ENCODE measurements around the gene ZDHHC4. TPM values are rescaled to one million over a fixed set of nuclear protein-coding genes. Genes with fewer than 3 reads are reported as not detected.
A peak's percentile ranks its signal among the peaks of the same experiment; 100 is the strongest.

The ZDHHC4 gene
- 10 to 100 TPM; 13.6 to 26.1 TPM for polyA plus RNA-seq

DNA sequence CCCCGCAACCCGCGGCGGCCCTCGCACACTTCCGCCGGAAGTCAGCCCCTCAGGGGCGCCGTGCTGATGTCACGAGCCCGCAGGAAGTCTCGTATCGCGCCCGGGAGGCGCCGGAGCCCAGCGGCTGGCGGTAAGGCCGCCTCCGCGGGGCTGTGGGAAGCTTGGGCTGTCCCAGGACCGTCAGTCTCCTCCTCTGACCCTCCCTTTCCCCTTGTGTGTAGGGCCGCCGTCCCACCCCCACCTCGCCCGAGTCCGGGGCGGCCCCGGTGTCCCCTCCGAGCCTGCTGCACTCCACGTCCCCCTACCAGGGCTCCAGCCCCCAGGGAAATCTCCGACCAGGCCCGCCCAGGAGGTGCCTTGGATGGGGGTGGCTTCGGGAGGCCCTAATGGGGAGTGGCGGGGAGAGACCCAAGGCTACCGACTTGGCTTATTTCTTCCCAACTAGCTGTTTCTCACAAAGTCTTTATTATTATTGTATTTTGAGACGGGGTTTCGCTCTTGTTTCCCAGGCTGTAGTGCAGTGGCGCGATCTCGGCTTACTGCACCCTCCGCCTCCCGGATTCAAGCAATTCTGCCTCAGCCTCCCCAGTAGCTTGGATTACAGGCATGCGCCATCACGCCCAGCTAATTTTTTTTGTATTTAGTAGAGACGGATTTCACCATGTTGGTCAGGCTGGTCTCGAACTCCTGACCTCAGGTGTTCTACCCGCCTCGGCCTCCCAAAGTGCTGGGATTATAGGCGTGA lies at the start of gene ZDHHC4:
ZDHHC4 (plus strand) TSS at position 86 of the 745 bp plus-strand sequence. CDS start 3,108 bp downstream, outside the sequence.
- H3K9me3 ChIP-seq (ENCODE audit: control insufficient read depth in 2 of 2, insufficient read depth in 1 of 2, low read depth in 1 of 2, low read length in 1 of 2): no peaks in the 10 kb centered on the region
- peaks cover 6 to 8% of the 10 kb centered on the region in 2 donors for H3K36me3 ChIP-seq (ENCODE audit: control insufficient read depth in 2 of 2, insufficient read depth in 2 of 2, low read length in 1 of 2)
- peak within 1 kb of the TSS; percentile 88 to 90 for H3K4me3 ChIP-seq (ENCODE audit: low read depth in 1 of 2, low read length in 2 of 2)
- 11 to 12% methylated on average over 51 of the region's 51 CpGs for WGBS, 2 donors
- H3K27me3 ChIP-seq (ENCODE audit: control insufficient read depth in 1 of 2, insufficient read depth in 2 of 2, low read length in 2 of 2): no peaks in the 10 kb centered on the region
- peaks cover 0 to 7% of the 10 kb centered on the region in 2 donors for H3K4me1 ChIP-seq (ENCODE audit: control insufficient read depth in 2 of 2, insufficient read depth in 2 of 2, low read length in 1 of 2)
- peak within 1 kb of the TSS; percentile 97 to 99 for H3K27ac ChIP-seq (ENCODE audit: low read depth in 2 of 2, low read length in 1 of 2)

DNA sequence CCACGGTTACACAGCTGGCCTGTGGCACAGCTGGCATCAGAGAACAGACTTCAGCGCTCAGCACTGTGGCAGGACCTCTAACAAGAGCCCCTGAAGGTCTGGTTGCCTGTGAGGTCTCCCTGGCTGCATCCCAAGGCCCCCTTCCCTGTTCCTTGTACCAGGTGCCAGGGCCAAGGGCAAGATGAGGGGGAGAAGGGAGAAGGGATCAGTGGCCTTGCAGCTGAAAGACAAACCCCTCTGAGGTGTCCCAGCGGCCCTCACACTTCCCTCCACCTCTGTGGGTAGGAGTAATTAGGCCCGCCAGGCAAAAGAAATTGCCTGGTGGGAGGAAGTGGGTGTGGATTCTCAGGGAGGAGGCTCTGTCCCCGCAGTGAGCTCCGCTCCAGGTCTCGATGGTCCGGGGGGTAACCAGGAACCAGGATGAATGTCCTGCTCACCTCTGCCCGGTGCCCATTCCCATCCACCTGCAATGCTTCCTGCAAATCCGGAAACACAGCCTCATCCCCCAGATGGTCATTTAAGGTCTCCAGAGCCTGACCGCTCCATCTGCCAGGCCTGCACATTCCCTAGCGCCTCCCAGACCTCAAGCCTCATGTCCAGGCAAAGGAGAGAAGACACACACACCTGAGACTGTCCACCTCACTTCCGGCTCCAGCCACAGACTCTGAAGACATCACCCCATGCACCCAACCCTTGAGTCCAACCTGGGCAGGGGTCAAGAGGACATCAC lies 48.7 kb upstream of the ZDHHC4 start:
- Histone ChIP-seq H3K4me1 (ENCODE audit: control insufficient read depth in 2 of 2, insufficient read depth in 2 of 2, low read length in 1 of 2) (peaks cover 0 to 14% of the 10 kb centered on the region in 2 donors), H3K4me3 (ENCODE audit: low read depth in 1 of 2, low read length in 2 of 2) (no peak overlapping the region), H3K9me3 (ENCODE audit: control insufficient read depth in 2 of 2, insufficient read depth in 1 of 2, low read depth in 1 of 2, low read length in 1 of 2) (no peaks in the 10 kb centered on the region), H3K27me3 (ENCODE audit: control insufficient read depth in 1 of 2, insufficient read depth in 2 of 2, low read length in 2 of 2) (peaks cover 4 to 13% of the 10 kb centered on the region in 2 donors), H3K36me3 (ENCODE audit: control insufficient read depth in 2 of 2, insufficient read depth in 2 of 2, low read length in 1 of 2) (no peaks in the 10 kb centered on the region), H3K27ac (ENCODE audit: low read depth in 2 of 2, low read length in 1 of 2) (no peak overlapping the region)
- WGBS, 2 donors: 75 to 80% methylated on average over 13 of the region's 13 CpGs

DNA sequence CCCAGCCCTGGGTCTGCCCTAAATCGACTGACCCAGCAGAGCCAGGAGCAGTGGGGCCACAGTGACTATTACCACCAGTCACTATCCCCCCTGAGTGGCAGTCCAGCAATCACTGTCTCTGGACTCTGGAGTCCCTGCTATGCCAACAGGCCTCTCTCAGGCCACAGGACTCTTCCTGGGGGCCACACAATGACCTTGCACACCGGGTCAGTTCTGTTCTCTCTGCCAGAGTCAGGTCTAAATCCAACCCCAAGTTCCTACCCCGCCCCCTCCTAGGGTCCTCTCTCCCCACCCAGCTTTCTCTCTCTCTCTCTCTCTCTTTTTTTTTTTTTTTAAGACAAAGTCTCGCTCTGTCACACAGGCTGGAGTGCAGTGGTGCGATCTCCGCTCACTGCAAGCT lies 47.6 kb upstream of the ZDHHC4 start:
- H3K36me3 ChIP-seq (ENCODE audit: control insufficient read depth in 2 of 2, insufficient read depth in 2 of 2, low read length in 1 of 2): no peaks in the 10 kb centered on the region
- no peak overlapping the region for H3K27ac ChIP-seq (ENCODE audit: low read depth in 2 of 2, low read length in 1 of 2)
- H3K27me3 ChIP-seq (ENCODE audit: control insufficient read depth in 1 of 2, insufficient read depth in 2 of 2, low read length in 2 of 2): peaks cover 4 to 13% of the 10 kb centered on the region in 2 donors
- no peak overlapping the region for H3K4me3 ChIP-seq (ENCODE audit: low read depth in 1 of 2, low read length in 2 of 2)
- H3K4me1 ChIP-seq (ENCODE audit: control insufficient read depth in 2 of 2, insufficient read depth in 2 of 2, low read length in 1 of 2): peaks cover 0 to 14% of the 10 kb centered on the region in 2 donors
- no peaks in the 10 kb centered on the region for H3K9me3 ChIP-seq (ENCODE audit: control insufficient read depth in 2 of 2, insufficient read depth in 1 of 2, low read depth in 1 of 2, low read length in 1 of 2)
- WGBS, 2 donors: 77 to 78% methylated on average over 6 of the region's 6 CpGs

DNA sequence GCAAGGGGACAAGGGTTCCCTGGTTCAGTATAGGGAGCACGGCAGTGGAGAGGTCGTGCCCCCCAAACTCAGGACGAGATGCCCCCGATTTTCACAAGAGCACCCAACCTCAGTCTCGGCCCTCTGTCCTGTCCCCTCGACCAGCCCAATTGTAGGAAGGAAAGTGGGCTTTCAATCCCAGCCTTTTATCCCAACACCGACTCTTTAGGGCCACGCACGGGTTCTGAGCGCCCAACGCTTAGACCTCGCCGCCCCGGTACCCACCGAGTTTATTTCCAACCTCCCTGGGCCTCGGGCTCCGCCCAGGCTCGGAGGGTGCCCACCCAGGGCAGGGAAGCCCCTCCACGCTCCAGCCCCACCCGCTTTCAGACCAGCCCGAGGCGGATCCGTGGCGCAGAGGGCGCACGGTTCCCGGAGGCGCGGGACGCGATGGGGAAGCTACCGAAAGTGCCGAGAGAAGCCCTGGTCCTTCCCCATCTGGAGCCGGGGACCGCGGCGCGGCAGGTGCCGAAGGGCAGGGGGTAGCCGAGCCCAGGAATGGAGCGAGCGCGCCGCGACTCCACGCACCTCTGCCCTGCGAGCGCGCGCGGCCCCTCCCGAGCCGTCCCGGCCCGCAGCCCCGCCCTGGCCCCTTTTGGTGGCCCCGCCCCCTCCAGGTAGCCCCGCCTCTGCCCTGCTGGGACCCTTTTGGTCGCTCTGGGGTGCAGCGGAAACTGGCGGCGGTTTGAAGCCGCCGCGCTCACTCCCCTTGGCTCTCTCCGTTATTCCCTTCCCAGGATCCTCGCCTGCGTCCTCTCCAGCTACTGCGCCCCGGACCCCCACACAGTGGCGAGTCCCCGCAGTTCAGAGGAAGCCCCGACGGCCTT lies 46.4 kb upstream of the ZDHHC4 start:
- WGBS, 2 donors: 2% methylated on average over 74 of the region's 74 CpGs
- no peak overlapping the region for H3K27ac ChIP-seq (ENCODE audit: low read depth in 2 of 2, low read length in 1 of 2)
- peak overlapping the region; percentile 42 to 53 for H3K4me3 ChIP-seq (ENCODE audit: low read depth in 1 of 2, low read length in 2 of 2)
- no peaks in the 10 kb centered on the region for H3K9me3 ChIP-seq (ENCODE audit: control insufficient read depth in 2 of 2, insufficient read depth in 1 of 2, low read depth in 1 of 2, low read length in 1 of 2)
- H3K4me1 ChIP-seq (ENCODE audit: control insufficient read depth in 2 of 2, insufficient read depth in 2 of 2, low read length in 1 of 2): peaks cover 0 to 14% of the 10 kb centered on the region in 2 donors
- H3K36me3 ChIP-seq (ENCODE audit: control insufficient read depth in 2 of 2, insufficient read depth in 2 of 2, low read length in 1 of 2): no peaks in the 10 kb centered on the region
- peaks cover 4 to 13% of the 10 kb centered on the region in 2 donors for H3K27me3 ChIP-seq (ENCODE audit: control insufficient read depth in 1 of 2, insufficient read depth in 2 of 2, low read length in 2 of 2)

DNA sequence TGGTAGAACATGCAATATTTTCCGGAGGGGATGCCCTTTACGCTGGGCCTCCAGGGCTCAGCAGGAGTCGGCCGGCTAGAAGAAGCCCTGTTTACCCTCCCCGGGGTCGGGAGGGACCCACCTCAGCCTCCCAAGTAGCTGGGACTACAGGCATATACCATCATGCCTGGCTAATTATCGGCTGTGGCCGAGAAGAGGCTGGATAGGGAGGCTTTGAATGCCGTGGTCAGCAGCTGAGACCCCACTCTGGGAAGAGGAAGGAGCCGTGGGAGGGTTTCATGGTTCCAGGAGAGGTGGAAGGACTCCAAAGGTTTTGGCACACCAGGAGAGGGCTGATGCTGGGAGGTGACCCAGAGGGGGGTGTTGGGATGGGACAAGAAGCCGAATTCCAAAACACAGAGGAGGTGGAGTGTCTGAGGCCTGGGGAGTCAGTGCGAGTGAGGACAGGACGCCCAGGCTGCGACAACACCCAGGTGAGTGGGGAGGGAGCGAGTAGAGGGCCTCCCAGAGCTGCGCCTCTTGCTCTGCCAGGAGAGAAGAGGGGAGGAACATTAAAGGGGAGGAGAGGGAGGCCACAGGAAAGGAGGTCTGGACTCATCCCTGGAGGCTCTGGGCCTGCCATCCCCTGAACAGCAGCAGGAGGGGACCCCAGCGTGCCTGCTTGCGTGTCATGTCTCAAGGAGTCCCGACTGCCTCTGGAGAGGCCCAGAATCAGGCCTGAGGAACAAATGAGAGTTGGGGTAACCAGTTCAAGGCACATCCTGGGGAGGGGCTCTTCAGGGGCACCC lies 45.6 kb upstream of the ZDHHC4 start:
- H3K36me3 ChIP-seq (ENCODE audit: control insufficient read depth in 2 of 2, insufficient read depth in 2 of 2, low read length in 1 of 2): no peaks in the 10 kb centered on the region
- H3K9me3 ChIP-seq (ENCODE audit: control insufficient read depth in 2 of 2, insufficient read depth in 1 of 2, low read depth in 1 of 2, low read length in 1 of 2): no peaks in the 10 kb centered on the region
- H3K27me3 ChIP-seq (ENCODE audit: control insufficient read depth in 1 of 2, insufficient read depth in 2 of 2, low read length in 2 of 2): peaks cover 4 to 12% of the 10 kb centered on the region in 2 donors
- peaks cover under 1 to 13% of the 10 kb centered on the region in 2 donors for H3K4me1 ChIP-seq (ENCODE audit: control insufficient read depth in 2 of 2, insufficient read depth in 2 of 2, low read length in 1 of 2)
- WGBS, 2 donors: 42 to 44% methylated on average over 19 of the region's 19 CpGs
- H3K4me3 ChIP-seq (ENCODE audit: low read depth in 1 of 2, low read length in 2 of 2): peak overlapping the region in 1 of 2 donors; percentile 42
- H3K27ac ChIP-seq (ENCODE audit: low read depth in 2 of 2, low read length in 1 of 2): no peak overlapping the region

DNA sequence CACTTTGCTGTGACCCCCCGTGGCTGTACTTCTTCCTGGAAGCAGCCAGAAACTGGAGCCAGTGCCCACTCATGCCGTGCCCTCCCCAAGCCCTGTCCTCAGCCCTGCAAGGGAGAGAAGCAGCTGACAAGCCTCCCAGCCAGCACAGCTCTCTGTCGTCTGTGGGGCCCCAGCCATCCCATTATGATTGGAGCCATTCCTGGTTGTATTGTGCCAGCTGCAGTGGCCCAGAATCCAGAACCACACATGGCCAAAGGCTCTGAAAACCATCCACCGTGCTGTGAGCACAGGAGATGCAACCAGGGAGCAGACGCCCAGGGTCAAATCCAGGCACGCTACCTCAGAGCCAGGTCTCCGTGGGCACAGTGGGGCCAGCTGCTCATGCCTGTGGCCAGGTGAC lies 44.7 kb upstream of the ZDHHC4 start:
- no peaks in the 10 kb centered on the region for H3K9me3 ChIP-seq (ENCODE audit: control insufficient read depth in 2 of 2, insufficient read depth in 1 of 2, low read depth in 1 of 2, low read length in 1 of 2)
- WGBS, 2 donors: 45 to 50% methylated on average over 7 of the region's 7 CpGs
- no peak overlapping the region for H3K27ac ChIP-seq (ENCODE audit: low read depth in 2 of 2, low read length in 1 of 2)
- peaks cover 4 to 7% of the 10 kb centered on the region in 2 donors for H3K27me3 ChIP-seq (ENCODE audit: control insufficient read depth in 1 of 2, insufficient read depth in 2 of 2, low read length in 2 of 2)
- H3K4me3 ChIP-seq (ENCODE audit: low read depth in 1 of 2, low read length in 2 of 2): no peak overlapping the region
- peaks cover 3 to 8% of the 10 kb centered on the region in 2 donors for H3K4me1 ChIP-seq (ENCODE audit: control insufficient read depth in 2 of 2, insufficient read depth in 2 of 2, low read length in 1 of 2)
- no peaks in the 10 kb centered on the region for H3K36me3 ChIP-seq (ENCODE audit: control insufficient read depth in 2 of 2, insufficient read depth in 2 of 2, low read length in 1 of 2)

DNA sequence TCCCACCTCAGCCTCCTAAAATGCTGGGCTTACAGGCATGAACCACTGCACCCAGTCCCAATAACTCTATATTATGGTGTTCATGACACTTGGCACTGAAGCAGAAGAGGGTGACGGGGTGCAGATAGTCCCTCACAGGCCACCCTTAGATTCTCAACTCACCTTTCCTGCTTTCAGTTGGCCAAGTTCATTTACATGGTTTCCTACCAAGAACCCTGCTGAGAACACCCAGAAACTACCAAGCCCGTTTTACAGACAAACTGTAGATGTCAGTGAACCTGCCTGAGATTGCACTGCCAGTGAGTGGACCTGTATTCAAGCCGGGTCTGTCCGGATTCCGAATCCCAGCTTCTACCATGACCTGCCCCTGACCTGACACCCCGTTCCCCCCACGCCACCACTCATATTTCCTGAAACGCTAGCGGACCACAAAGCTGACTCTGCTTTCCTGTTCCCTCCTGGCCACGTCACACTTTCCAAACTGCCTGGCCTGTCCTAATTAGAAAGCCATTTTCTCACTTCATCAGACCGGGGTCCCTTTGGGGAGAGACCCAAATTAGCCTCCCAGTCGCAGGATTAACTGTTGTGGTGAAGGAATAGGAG lies 43.3 kb upstream of the ZDHHC4 start:
- no peak overlapping the region for H3K27ac ChIP-seq (ENCODE audit: low read depth in 2 of 2, low read length in 1 of 2)
- H3K27me3 ChIP-seq (ENCODE audit: control insufficient read depth in 1 of 2, insufficient read depth in 2 of 2, low read length in 2 of 2): peaks cover 4 to 10% of the 10 kb centered on the region in 2 donors
- no peaks in the 10 kb centered on the region for H3K9me3 ChIP-seq (ENCODE audit: control insufficient read depth in 2 of 2, insufficient read depth in 1 of 2, low read depth in 1 of 2, low read length in 1 of 2)
- WGBS, 2 donors: 34 to 35% methylated on average over 12 of the region's 12 CpGs
- no peak overlapping the region for H3K4me3 ChIP-seq (ENCODE audit: low read depth in 1 of 2, low read length in 2 of 2)
- H3K36me3 ChIP-seq (ENCODE audit: control insufficient read depth in 2 of 2, insufficient read depth in 2 of 2, low read length in 1 of 2): no peaks in the 10 kb centered on the region
- H3K4me1 ChIP-seq (ENCODE audit: control insufficient read depth in 2 of 2, insufficient read depth in 2 of 2, low read length in 1 of 2): peaks cover 3 to 8% of the 10 kb centered on the region in 2 donors

DNA sequence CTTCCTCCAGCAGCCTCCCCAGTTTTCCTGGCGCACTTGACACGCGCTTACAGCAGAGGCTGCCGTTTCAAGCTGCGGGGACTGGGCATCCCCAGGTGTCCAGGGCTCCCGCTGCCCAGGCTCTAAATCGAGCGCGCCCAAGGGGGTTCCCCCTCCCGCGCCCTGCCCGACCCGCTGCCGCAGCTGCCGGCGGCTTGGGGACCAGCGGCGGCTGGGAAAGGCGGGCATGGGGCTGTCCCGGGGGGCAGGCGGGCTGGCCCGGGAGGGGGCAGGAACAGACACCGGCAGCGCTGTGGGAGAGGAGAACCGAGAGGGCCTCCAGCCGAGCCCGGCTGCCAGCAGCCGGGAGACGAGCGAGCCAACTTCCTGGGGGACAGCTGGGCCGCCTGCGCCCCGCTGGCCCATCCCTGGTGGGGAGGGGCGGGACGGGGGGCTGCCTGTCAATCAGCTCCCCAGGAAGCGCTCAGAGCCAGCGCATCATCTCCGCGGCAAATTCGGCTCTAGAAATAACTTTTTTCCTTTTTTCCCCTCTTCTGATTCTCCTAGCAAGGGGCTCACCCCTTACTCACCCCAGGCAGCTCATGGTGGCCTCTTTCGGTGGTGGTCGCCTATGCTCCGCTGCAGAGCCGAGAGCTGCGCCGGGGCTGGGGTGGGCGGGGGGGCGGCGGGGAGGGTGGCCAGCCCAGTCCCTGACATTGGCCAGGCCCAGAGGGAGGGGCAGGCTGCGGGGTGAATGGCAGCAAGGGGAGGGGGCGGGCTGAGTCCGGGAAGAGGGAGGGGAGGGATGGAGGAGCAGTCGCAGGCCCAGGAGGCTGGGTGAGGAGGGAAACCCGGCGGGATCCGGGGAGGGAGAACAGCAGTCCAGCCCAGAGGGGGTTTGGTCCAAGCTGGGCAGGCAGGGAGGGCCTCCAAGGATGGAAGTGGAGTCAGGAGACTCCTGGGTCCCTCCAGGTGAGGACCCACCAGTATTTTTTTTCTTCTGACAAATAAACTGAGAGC lies 40.7 kb upstream of the ZDHHC4 start:
- Histone ChIP-seq H3K9me3 (ENCODE audit: control insufficient read depth in 2 of 2, insufficient read depth in 1 of 2, low read depth in 1 of 2, low read length in 1 of 2) (no peaks in the 10 kb centered on the region), H3K4me1 (ENCODE audit: control insufficient read depth in 2 of 2, insufficient read depth in 2 of 2, low read length in 1 of 2) (peaks cover 0 to 3% of the 10 kb centered on the region in 2 donors), H3K27me3 (ENCODE audit: control insufficient read depth in 1 of 2, insufficient read depth in 2 of 2, low read length in 2 of 2) (peaks cover 0 to 3% of the 10 kb centered on the region in 2 donors), H3K4me3 (ENCODE audit: low read depth in 1 of 2, low read length in 2 of 2) (peak overlapping the region in 1 of 2 donors; percentile 12), H3K27ac (ENCODE audit: low read depth in 2 of 2, low read length in 1 of 2) (no peak overlapping the region), H3K36me3 (ENCODE audit: control insufficient read depth in 2 of 2, insufficient read depth in 2 of 2, low read length in 1 of 2) (no peaks in the 10 kb centered on the region)
- 2 to 3% methylated on average over 42 to 56 of the region's 56 CpGs for WGBS, 2 donors

Data from esophagus (tissue), 2 donors.